Neural cell (in vitro differentiated cells): Measurements from ENCODE around the gene EML5.

Experiments
- CTCF ChIP-seq: fragments of 450-650 bp; IDR thresholded peaks from 2 replicates; pipeline ENCODE4 v1.5.1; 2014; ENCODE audit warnings: antibody characterized with exemption, mild to moderate bottlenecking, moderate library complexity; ENCODE audit not compliant: poor library complexity, severe bottlenecking
- EP300 ChIP-seq: fragments of 450-650 bp; conservative IDR thresholded peaks from 2 replicates; pipeline ENCODE4 v1.6.1; 2014; ENCODE audit warnings: antibody characterized with exemption, mild to moderate bottlenecking, moderate library complexity; ENCODE audit not compliant: poor library complexity, severe bottlenecking
- MXI1 ChIP-seq: fragments of 450-650 bp; conservative IDR thresholded peaks from 2 replicates; pipeline ENCODE4 v1.6.1; 2014; ENCODE audit warnings: antibody characterized with exemption, mild to moderate bottlenecking; ENCODE audit not compliant: poor library complexity, severe bottlenecking
- TAF1 ChIP-seq: IDR thresholded peaks from 2 replicates; pipeline ENCODE4 v1.6.1; 2012; ENCODE audit warnings: low read depth

GRCh38 chr14:88631091-88631490 lies 161.7 kb downstream of the EML5 start:
- TF ChIP-seq EP300 (no peak), MXI1 (no peak), CTCF (no peak), TAF1 (no peak)
